Brain microvascular endothelial cell (primary cell): ENCODE measurements around the gene SYCN.

ENCODE experiments used
- DNase-seq: peaks from one replicate; pipeline ENCODE4 v3.0.0-alpha.2; 2020
- H3K27ac ChIP-seq: fragments of 250-450 bp; sonication (Bioruptor Pico); 2 replicates; pipeline ENCODE4 v1.5.1; 2020; ENCODE audit warnings: mild to moderate bottlenecking, moderate library complexity
- H3K27me3 ChIP-seq: fragments of 250-450 bp; sonication (Bioruptor Pico); replicated peaks from 2 replicates; pipeline ENCODE4 v1.5.1; 2020; ENCODE audit warnings: mild to moderate bottlenecking
- H3K36me3 ChIP-seq: fragments of 250-450 bp; sonication (Bioruptor Pico); replicated peaks from 2 replicates; pipeline ENCODE4 v1.5.1; 2020; ENCODE audit warnings: mild to moderate bottlenecking
- H3K4me3 ChIP-seq: 2 replicates; pipeline ENCODE4 v1.5.1; 2011; ENCODE audit warnings: low read depth, mild to moderate bottlenecking, control low read depth, low read length, moderate library complexity
- in situ Hi-C: cut with HindIII; loops from 2 replicates; pipeline ENCODE4 v1.10.0; 2017; ENCODE audit warnings: low sequenced_read_pairs, low pct_ligation_motif_present
- TF ChIP-seq, protein P1 (sequence below): IDR thresholded peaks from 2 replicates; pipeline ENCODE4 v1.5.1; 2011; ENCODE audit warnings: low read depth, mild to moderate bottlenecking, moderate library complexity, low read length, control low read depth, inconsistent platforms; ENCODE audit errors: missing control alignments

SYCN gene

DNA sequence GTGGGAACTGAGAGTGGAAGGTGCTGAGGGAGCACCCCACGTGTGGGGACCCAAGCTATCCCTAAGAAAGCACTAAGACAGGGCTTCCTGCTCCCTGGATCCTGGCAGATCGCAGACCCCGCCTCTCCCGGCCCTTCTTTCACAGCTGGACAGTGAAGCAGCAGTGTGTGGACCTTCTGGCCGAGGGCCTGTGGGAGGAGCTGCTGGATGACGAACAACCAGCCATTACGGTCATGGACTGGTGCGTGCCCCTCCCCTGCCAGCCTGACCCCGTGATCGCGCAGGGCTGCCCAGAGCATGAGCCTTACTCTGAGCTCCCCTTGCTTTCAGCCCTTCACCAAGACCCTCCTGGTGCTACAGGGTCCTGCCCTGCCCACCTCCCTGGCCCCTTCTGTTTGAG lies 5.0 kb downstream of the SYCN start:
- in situ Hi-C loops: no loop called here
- no peak for DNase-seq
- H3K4me3 ChIP-seq: no peak overlapping the region
- TF ChIP-seq, protein P1, sequence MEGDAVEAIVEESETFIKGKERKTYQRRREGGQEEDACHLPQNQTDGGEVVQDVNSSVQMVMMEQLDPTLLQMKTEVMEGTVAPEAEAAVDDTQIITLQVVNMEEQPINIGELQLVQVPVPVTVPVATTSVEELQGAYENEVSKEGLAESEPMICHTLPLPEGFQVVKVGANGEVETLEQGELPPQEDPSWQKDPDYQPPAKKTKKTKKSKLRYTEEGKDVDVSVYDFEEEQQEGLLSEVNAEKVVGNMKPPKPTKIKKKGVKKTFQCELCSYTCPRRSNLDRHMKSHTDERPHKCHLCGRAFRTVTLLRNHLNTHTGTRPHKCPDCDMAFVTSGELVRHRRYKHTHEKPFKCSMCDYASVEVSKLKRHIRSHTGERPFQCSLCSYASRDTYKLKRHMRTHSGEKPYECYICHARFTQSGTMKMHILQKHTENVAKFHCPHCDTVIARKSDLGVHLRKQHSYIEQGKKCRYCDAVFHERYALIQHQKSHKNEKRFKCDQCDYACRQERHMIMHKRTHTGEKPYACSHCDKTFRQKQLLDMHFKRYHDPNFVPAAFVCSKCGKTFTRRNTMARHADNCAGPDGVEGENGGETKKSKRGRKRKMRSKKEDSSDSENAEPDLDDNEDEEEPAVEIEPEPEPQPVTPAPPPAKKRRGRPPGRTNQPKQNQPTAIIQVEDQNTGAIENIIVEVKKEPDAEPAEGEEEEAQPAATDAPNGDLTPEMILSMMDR: no peak
- no peak overlapping the region for H3K27ac ChIP-seq
- no peaks in the 10 kb centered on the region for H3K36me3 ChIP-seq
- peaks cover 48% of the 10 kb centered on the region for H3K27me3 ChIP-seq

DNA sequence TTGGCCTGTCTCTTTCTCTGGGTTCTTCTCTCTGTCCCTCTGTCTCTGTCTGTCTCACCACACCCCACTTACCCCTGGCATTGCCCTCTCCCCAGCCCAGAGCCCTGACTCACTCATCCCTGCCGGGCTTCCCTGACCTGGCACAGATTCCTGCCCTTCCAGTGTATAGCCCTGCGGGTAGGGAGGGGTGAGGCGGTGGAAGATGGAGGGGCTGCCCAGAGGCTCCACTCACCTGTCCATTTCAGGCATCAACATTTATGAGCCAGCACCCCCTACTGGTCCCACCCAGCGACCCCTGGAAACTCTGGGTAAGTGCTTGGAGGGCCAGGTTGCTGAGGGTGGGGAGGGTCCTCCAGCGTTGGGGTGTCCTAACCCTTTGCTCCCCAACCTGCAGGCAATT lies 6.3 kb downstream of the SYCN start:
- in situ Hi-C loops: no loop called here
- Histone ChIP-seq H3K36me3 (no peaks in the 10 kb centered on the region), H3K4me3 (no peak overlapping the region), H3K27me3 (peaks cover 36% of the 10 kb centered on the region), H3K27ac (no peak overlapping the region)
- TF ChIP-seq, protein P1: peak; percentile 5
- no peak for DNase-seq

DNA sequence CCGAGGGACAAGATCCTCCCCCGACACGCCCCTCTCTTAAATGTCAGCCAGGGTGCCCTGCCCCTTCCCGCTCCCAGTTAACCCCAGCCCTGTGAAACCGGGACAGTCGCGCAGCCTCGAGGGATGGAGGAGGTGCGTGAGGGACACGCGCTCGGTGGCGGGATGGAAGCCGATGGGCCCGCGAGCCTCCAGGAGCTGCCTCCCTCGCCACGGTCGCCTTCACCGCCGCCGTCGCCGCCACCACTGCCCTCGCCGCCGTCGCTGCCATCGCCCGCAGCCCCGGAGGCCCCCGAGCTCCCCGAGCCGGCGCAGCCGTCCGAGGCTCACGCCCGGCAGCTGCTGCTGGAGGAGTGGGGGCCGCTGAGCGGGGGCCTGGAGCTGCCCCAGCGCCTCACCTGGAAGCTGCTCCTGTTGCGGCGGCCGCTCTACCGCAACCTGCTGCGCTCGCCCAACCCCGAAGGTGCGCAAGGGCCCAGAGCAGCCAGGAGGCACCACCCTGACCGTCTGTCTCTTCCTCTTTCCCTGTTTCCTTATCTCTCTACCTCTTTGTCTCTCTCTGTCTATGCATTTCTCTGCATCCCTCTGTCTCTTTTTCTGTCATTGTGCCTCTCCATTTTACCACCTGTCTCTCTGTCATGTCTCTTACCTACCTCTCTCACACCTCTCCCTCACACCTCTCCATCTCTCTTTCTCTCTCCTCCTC lies 7.1 kb downstream of the SYCN start, which contains the start of gene NCCRP1:
Gene NCCRP1, plus strand, starts transcription at position 105 of the 703 bp plus-strand sequence. Its CDS starts 19 bp downstream, at position 124.
- no peak within 1 kb of the TSS for H3K4me3 ChIP-seq
- H3K27ac ChIP-seq: no peak within 1 kb of the TSS
- H3K36me3 ChIP-seq: no peaks in the 10 kb centered on the region
- TF ChIP-seq, protein P1: no peak
- no peak for DNase-seq
- peaks cover 33% of the 10 kb centered on the region for H3K27me3 ChIP-seq
- in situ Hi-C loops: no loop called here

DNA sequence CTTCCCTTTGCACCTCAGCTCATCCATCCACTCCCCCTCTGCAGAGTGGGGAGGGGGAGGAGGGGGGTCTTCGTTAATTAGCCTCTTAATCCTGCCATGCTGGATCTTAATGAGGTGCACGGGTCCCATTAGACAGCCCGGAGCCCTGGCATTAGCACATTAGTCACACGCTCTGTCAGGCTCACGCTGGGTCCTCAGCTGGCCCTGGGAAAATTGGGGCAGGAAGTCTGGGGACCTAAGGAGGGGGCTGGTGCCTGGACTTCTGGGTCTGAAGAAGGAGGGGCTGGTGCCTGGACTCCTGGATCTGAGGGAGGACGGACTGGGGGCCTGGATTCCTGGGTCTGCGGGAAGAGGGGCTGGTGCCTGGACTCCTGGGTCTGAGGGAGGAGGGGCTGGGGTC lies 7.7 kb downstream of the SYCN start:
- TF ChIP-seq, protein P1: no peak
- H3K36me3 ChIP-seq: no peaks in the 10 kb centered on the region
- H3K27me3 ChIP-seq: peaks cover 33% of the 10 kb centered on the region
- no peak overlapping the region for H3K27ac ChIP-seq
- H3K4me3 ChIP-seq: no peak overlapping the region
- in situ Hi-C loops: no loop called here
- DNase-seq: no peak

DNA sequence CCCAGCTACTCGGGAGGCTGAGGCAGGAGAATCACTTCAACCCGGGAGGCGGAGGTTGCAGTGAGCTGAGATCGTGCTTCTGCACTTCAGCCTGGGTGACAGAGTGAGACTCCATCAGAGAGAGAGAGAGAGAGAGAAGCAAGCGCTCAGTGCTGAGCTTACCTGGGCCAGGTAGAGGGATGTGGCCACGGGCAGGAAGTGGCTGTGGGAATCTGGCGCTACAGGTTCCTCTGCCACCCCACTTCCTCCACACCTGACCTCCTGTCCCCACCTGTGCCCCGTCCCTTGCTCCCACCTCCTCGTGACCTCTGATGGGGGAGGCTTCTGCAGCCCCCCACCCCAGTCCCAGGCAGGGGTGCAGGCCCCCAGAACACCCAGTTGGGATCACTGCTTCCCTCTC lies 8.3 kb downstream of the SYCN start:
- DNase-seq: no peak
- peaks cover 33% of the 10 kb centered on the region for H3K27me3 ChIP-seq
- in situ Hi-C loops: no loop called here

More for the DNA sequence above, 8.3 kb downstream of the SYCN start:
- TF ChIP-seq, protein P1: no peak
- Histone ChIP-seq H3K4me3 (no peak overlapping the region), H3K27ac (no peak overlapping the region), H3K36me3 (no peaks in the 10 kb centered on the region)
